NCI-H146 treated with DMSO at 0.1 percent for 48 hours (cell line): ENCODE results near the gene CASQ1.

Experiments
- DNase-seq: peaks from one replicate; lab custom pipeline; 2025; ENCODE audit not compliant: unreplicated experiment; lab: John Stamatoyannopoulos, UW

CASQ1 gene

GRCh38 chr1:160189649-160190625 lies at the start of gene CASQ1:
CASQ1 (plus strand) TSS chr1:160190575; CDS start chr1:160190752, 177 bp downstream.
- no peak for DNase-seq

DNA sequence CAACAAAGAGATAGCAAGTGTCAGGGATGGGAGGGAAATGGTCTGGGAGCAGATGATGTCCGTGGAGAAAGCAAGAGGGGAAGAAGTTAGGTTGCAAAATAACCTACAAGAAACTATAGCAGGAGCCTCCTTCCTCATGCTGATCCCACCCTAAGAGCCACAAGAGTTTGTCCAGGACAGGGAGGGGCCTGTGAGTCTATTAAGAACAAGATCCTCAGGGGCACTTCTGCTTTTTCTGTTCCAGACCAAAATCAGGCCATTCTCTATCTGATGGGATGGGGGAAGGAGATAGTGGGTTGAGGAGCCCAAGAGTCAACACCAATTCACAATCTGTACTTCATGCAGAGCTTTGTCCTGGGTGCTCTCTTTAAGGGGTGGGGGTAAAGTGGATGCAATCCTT lies 46.7 kb upstream of the CASQ1 start:
- DNase-seq, result no peak

GRCh38 chr1:160144921-160145320 lies 45.5 kb upstream of the CASQ1 start:
- DNase-seq, result no peak

DNA sequence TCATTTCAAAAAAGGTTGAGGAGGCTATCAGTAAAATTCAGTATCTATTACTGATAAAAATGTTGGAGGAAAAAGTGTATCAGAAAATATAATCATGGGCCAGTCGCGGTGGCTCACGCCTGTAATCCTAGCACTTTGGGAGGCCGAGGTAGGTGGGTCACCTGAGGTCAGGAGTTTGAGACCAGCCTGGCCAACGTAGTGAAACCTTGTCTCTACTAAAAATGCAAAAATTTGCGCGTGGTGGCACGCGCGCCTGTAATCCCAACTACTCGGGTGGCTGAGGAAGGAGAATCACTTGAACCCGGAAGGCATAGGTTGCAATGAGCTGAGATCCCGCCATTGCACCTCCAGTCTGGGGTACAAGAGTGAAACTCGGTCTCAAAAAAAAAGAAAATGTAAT lies 44.3 kb upstream of the CASQ1 start:
- no peak for DNase-seq

DNA sequence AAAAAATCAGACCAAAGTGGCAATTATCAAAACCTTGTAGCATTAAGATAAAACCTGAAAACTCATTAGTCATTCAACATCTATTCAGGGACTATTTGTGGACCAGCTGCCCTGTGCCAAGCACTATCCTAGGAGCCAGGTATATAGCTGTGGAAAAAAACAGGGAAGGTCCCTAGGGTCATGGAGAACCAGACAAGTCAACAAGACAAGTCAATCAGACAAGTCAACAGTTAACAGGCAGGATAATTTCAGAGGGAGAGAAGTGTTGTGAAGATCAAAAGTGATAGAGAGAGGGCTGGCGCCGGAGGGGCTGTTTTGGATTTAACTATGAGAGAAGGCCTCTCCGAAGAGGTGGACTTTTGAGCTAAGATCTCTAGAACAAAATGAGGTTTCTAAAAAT lies 42.3 kb upstream of the CASQ1 start:
- DNase-seq, result no peak

DNA sequence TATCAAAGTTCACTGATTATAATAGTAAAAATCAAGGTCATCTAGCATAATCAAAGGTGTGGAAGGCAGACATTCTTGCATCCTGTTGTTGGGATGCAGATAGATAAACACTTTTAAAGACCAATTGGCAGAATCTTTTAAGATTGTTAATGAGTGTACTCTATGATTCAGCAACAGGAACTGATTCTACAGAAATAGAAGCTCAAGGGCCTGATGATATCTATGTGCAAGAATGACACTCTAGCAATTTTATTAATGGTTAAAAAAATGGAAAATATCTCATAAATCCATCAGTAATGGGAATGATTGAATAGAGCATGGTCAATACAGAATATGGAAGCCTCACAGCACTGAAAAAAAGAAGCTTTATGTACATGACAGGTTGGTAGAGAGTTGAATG lies 41.1 kb upstream of the CASQ1 start:
- no peak for DNase-seq

GRCh38 chr1:160149716-160150115 lies 40.7 kb upstream of the CASQ1 start:
- DNase-seq, result no peak

DNA sequence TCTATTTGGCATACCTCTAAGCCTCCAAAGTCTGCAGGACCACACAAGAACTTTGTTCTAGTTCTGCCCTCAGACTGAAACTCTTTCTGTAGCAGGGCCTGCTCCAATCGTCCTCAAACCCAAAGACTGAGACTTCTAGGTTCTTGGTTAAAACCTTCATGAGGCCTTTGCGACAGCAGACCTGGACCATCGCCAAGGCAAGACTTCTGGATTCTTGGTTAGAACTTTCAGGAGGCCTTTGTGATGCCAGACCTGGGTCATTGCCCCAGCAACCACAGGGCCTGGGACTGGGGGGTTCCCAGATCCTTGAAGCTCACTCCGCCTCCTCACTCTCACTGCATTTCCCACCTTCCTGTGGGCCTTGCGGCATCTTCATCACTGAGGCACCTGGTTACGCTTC lies 39.1 kb upstream of the CASQ1 start, which contains the start of gene ATP1A4:
Gene ATP1A4, plus strand, starts transcription at position 301 of the 400 bp plus-strand sequence. CDS start 438 bp downstream, outside the sequence.
- DNase-seq, result no peak

DNA sequence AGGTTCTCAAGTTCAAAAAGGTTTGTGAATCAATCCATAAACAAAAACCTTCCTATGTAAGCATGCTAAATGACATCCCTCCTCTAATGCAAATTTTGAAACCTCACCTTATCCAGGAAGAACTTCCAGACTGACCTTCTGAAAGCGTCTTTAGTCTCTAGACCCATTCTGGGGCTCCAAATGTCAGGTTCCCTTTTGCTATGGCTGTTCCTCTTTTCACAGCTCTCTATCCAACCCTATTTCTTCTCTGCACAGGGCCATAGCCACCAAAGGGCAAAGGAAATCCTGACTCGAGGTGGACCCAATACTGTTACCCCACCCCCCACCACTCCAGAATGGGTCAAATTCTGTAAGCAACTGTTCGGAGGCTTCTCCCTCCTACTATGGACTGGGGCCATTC lies 35.6 kb upstream of the CASQ1 start:
- no peak for DNase-seq

GRCh38 chr1:160156361-160156760 lies 34.0 kb upstream of the CASQ1 start:
- no peak for DNase-seq

GRCh38 chr1:160157174-160157573 lies 33.2 kb upstream of the CASQ1 start:
- DNase-seq, result no peak

- no peak for DNase-seq
Measured at GRCh38 chr1:160158031-160158430, 32.3 kb upstream of the CASQ1 start.

- no peak for DNase-seq
Measured at GRCh38 chr1:160158534-160158933, 31.8 kb upstream of the CASQ1 start.

DNA sequence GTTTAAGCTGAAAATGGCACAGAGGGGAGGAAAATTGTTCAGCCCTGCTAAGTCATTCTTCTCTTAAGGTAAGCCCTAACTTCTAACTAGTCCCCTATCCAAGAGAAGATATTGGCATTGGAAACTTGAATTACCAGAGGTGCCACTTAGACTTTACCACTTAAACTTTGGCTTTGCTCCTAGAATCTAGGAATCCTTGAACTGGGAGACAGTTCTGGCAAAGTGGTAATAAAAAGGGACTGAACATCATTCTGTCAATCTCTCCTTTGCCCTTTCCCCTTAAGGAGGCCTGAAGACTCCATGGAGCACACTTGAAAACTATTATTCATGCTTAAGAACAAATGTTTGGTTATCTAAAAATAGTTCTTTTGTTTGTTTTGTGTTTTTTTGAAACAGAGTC lies 30.5 kb upstream of the CASQ1 start:
- DNase-seq, result no peak

DNA sequence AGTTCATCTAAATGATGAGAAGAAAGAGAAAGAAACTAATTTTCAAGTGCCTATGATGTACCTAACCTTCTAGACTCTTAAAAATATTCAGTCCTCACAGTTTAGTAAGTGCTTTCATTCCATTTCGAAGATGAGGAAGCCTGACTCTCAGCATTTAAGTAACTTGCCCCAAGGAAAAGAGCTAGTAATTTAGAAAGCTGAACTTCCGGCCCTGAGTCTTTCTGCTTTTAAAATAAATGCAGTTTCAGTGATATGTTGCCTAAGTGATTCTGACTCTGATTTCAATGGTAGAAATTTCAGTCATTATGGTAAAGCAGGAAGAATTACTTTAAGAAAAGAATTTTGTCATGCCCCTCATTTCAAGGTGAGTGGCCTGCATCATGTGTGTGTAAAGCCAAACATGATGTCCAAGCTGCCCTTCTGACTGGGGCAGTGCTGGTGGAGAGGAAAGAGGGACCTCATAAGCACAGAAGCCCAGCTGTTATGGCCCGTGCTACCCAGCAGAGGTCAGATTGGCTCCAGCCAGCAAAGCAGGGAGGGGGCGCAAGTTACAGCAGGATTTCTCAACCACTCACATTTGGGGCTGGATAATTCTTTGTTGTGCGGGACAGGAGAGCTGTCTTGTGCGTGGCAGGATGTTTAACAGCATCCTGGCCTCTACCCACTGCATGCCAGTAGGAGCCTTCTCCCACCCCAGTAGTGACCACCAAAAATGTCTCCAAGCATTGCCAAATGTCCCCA lies 28.2 kb upstream of the CASQ1 start:
- peak; percentile 15 for DNase-seq

DNA sequence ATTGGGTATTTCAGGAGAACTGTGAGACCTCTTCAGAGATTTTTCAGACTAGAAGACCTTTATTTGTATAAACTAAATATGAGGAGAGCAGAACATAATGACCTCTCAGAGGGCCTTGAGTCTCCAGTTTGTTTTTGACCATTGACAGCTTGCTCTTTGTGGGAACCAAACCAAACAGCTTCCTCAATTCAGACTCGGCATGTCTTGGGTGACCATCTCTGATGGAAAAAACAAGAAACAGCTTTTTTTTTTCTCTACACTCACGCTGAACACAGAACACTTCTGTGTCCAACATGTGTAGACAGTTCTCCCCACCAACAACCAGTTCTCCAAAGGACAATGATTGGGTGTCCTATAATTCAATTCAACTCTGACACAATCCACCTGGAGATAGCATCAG lies 27.4 kb upstream of the CASQ1 start:
- DNase-seq, result no peak

DNA sequence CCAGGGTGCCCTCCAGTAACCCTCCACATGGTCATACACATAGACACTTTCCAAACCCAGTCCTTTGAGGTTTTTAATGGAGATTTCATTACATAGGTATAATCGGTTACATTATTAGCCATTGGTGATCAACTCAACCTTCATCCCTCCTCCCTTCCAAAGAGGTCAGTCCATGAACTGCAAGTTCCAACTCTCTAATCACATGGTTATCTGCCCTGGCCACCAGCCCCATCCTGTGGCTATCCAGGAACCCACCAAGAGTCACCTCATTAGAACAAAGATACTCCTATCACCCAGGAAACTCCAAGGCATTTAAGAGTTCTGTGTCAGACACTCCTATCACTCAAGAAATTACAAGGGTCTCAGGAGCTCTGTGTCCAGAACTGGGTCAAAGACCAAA lies 26.8 kb upstream of the CASQ1 start:
- no peak for DNase-seq

GRCh38 chr1:160164121-160164520 lies 26.3 kb upstream of the CASQ1 start:
- DNase-seq, result peak; percentile 87

DNA sequence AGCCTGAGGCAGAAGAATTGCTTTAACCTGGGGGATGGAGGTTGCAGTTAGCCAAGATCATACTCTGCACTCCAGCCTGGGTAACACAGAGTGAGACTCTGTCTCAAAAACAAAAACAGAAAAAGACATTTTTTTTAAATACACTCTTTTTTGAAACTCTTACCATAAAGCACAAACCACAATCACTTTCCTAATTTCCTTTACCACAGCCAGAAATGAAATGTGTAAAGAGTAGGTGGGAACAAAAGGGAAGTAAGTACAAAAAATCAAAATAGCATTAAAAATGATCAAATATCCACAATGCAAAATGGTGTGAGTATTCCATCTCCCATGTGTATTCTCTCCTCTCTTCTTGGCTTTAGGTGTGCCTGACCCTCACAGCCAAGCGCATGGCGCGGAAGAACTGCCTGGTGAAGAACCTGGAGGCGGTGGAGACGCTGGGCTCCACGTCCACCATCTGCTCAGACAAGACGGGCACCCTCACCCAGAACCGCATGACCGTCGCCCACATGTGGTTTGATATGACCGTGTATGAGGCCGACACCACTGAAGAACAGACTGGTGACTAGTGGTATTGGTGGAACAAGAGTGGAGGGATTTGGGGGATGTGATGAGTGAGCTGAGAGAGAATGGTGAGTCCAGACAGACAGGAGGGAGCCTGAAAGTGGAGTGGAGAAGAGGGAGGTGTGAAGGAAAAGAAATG lies 24.1 kb upstream of the CASQ1 start:
- DNase-seq, result no peak

DNA sequence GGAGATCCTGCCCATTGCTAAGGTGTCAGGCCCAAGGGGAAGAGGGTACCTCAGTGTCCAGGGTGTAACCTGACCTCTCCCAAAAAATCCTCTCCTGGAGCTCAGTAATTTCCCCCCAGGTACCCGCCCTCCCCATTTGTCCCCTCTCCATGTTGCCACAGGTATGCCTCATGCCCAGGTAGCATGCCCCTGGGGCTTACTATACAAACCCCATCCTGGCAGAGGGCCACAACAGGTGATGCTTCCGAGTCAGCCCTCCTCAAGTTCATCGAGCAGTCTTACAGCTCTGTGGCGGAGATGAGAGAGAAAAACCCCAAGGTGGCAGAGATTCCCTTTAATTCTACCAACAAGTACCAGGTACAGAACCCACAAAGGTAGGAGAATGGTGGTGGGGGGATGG lies 23.3 kb upstream of the CASQ1 start:
- no peak for DNase-seq

DNA sequence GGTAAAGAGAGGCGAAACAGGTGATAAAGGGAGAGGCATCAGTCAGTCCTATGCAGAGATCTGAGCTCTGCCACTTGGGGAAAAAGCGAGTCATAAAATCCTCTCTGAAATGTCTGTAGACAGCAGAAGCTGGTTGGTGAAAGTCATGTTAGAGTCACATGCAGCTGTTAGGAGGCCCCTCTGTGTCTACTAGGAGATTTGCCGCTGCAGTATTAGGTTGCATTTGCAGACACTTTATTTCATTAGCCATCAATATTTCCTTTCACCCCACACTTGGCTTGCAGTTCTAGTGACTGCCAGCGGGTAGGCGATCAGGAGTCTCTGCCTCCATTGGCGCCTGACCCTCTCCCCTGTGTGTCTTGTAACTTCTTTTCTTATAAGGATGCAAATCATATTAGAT lies 22.8 kb upstream of the CASQ1 start:
- peak; percentile 4 for DNase-seq
